Astrocyte of the cerebellum (primary cell): ENCODE measurements around the gene PAPPA.

Experiments
- DNase-seq: peaks from one replicate; pipeline ENCODE4 v3.0.0-alpha.2; 2011; ENCODE audit warnings: low read depth
- H3K4me3 ChIP-seq: 2 replicates; pipeline ENCODE4 v1.5.1; 2011; ENCODE audit warnings: mild to moderate bottlenecking, low read depth, low read length, moderate library complexity
- CTCF ChIP-seq: IDR thresholded peaks from 2 replicates; pipeline ENCODE4 v1.5.1; 2012; ENCODE audit warnings: low read length, low read depth, moderate library complexity, mild to moderate bottlenecking; ENCODE audit errors: missing control alignments
- in situ Hi-C: cut with HindIII; loops from 2 replicates; pipeline ENCODE4 v1.10.0; 2017; ENCODE audit warnings: low sequenced_read_pairs

Gene PAPPA

GRCh38 chr9:116230051-116230632 is 76.6 kb downstream of the PAPPA start:
- TF ChIP-seq CTCF = no peak

GRCh38 chr9:116232424-116233159 is 79.0 kb downstream of the PAPPA start:
- no peak for DNase-seq
- no peak for TF ChIP-seq CTCF
- no peak overlapping the region for H3K4me3 ChIP-seq
- in situ Hi-C loops = no loop called here

More at GRCh38 chr9:116230051-116230632, 76.6 kb downstream of the PAPPA start:
- in situ Hi-C loops = no loop called here
- no peak overlapping the region for H3K4me3 ChIP-seq
- no peak for DNase-seq

- DNase-seq = no peak
- no peak overlapping the region for H3K4me3 ChIP-seq
- in situ Hi-C loops = no loop called here
- TF ChIP-seq CTCF = no peak
Measured at GRCh38 chr9:116233160-116233530, 79.6 kb downstream of the PAPPA start.

GRCh38 chr9:116234081-116234480 is 80.5 kb downstream of the PAPPA start:
- peak; percentile 68 for DNase-seq
- TF ChIP-seq CTCF = no peak
- H3K4me3 ChIP-seq = no peak overlapping the region
- in situ Hi-C loops = no loop called here

GRCh38 chr9:116236979-116237378 is 83.4 kb downstream of the PAPPA start:
- in situ Hi-C loops = no loop called here
- no peak for DNase-seq
- H3K4me3 ChIP-seq = no peak overlapping the region
- TF ChIP-seq CTCF = no peak

- no peak for DNase-seq
- no peak for TF ChIP-seq CTCF
- H3K4me3 ChIP-seq = no peak overlapping the region
- in situ Hi-C loops = no loop called here
Measured at GRCh38 chr9:116237456-116237855, 83.9 kb downstream of the PAPPA start.
